Measurements from ENCODE around the gene HES3.
A peak's percentile ranks its signal among the peaks of the same experiment; 100 is the strongest.
"Not testable (repeated sequence)": the region's sequence is repeated elsewhere in the genome, so short reads cannot be mapped to it uniquely, and the experiment has no call there.

The HES3 gene

GRCh38 chr1:6208723-6209660, 35.0 kb upstream of the HES3 start:
- H3K9me3 ChIP-seq (ENCODE audit: control insufficient read depth, low read length), result no peaks in the 10 kb centered on the region
- H3K4me1 ChIP-seq (ENCODE audit: control insufficient read depth, insufficient read depth, low read length), result peaks cover 10% of the 10 kb centered on the region
- no peaks in the 10 kb centered on the region for H3K27me3 ChIP-seq (replicated peaks; ENCODE audit: control insufficient read depth, insufficient read depth, low read length)
- DNase-seq (ENCODE audit: low read depth), result peak; percentile 74
- peak overlapping the region; percentile 52 for H3K9ac ChIP-seq (ENCODE audit: low read length)
- no peaks in the 10 kb centered on the region for H3K36me3 ChIP-seq (ENCODE audit: control insufficient read depth, insufficient read depth, low read length, severe bottlenecking)
- H3K4me3 ChIP-seq (ENCODE audit: low read length), result peak overlapping the region; percentile 67

GRCh38 chr1:6209661-6210580, 34.1 kb upstream of the HES3 start:
- Histone ChIP-seq H3K27me3 (replicated peaks; ENCODE audit: control insufficient read depth, insufficient read depth, low read length) (no peaks in the 10 kb centered on the region), H3K4me3 (ENCODE audit: low read length) (peak overlapping the region; percentile 67), H3K9ac (ENCODE audit: low read length) (peak overlapping the region; percentile 52), H3K4me1 (ENCODE audit: control insufficient read depth, insufficient read depth, low read length) (peaks cover 9% of the 10 kb centered on the region), H3K36me3 (ENCODE audit: control insufficient read depth, insufficient read depth, low read length, severe bottlenecking) (no peaks in the 10 kb centered on the region), H3K9me3 (ENCODE audit: control insufficient read depth, low read length) (no peaks in the 10 kb centered on the region)
- no peak for DNase-seq (ENCODE audit: low read depth)

GRCh38 chr1:6210591-6211355, 33.2 kb upstream of the HES3 start:
- Histone ChIP-seq H3K4me3 (ENCODE audit: low read length) (no peak overlapping the region), H3K9me3 (ENCODE audit: control insufficient read depth, low read length) (no peaks in the 10 kb centered on the region), H3K27me3 (replicated peaks; ENCODE audit: control insufficient read depth, insufficient read depth, low read length) (no peaks in the 10 kb centered on the region), H3K9ac (ENCODE audit: low read length) (no peak overlapping the region), H3K4me1 (ENCODE audit: control insufficient read depth, insufficient read depth, low read length) (peaks cover 7% of the 10 kb centered on the region), H3K36me3 (ENCODE audit: control insufficient read depth, insufficient read depth, low read length, severe bottlenecking) (no peaks in the 10 kb centered on the region)
- no peak for DNase-seq (ENCODE audit: low read depth)

GRCh38 chr1:6211731-6212130, 32.2 kb upstream of the HES3 start:
- Histone ChIP-seq H3K36me3 (ENCODE audit: control insufficient read depth, insufficient read depth, low read length, severe bottlenecking) (no peaks in the 10 kb centered on the region), H3K9ac (ENCODE audit: low read length) (no peak overlapping the region)

GRCh38 chr1:6212193-6212959, 31.6 kb upstream of the HES3 start:
- no peaks in the 10 kb centered on the region for H3K27me3 ChIP-seq (replicated peaks; ENCODE audit: control insufficient read depth, insufficient read depth, low read length)
- H3K36me3 ChIP-seq (ENCODE audit: control insufficient read depth, insufficient read depth, low read length, severe bottlenecking), result no peaks in the 10 kb centered on the region
- H3K4me3 ChIP-seq (ENCODE audit: low read length), result no peak overlapping the region
- H3K4me1 ChIP-seq (ENCODE audit: control insufficient read depth, insufficient read depth, low read length), result peaks cover 7% of the 10 kb centered on the region
- no peak for DNase-seq (ENCODE audit: low read depth)
- H3K9me3 ChIP-seq (ENCODE audit: control insufficient read depth, low read length), result no peaks in the 10 kb centered on the region
- H3K9ac ChIP-seq (ENCODE audit: low read length), result no peak overlapping the region

More at GRCh38 chr1:6211731-6212130, 32.2 kb upstream of the HES3 start:
- Histone ChIP-seq H3K4me1 (ENCODE audit: control insufficient read depth, insufficient read depth, low read length) (peaks cover 7% of the 10 kb centered on the region), H3K9me3 (ENCODE audit: control insufficient read depth, low read length) (no peaks in the 10 kb centered on the region), H3K27me3 (replicated peaks; ENCODE audit: control insufficient read depth, insufficient read depth, low read length) (no peaks in the 10 kb centered on the region), H3K4me3 (ENCODE audit: low read length) (no peak overlapping the region)
- no peak for DNase-seq (ENCODE audit: low read depth)

GRCh38 chr1:6218375-6219164, 25.4 kb upstream of the HES3 start:
- Histone ChIP-seq H3K27me3 (replicated peaks; ENCODE audit: control insufficient read depth, insufficient read depth, low read length) (no peaks in the 10 kb centered on the region), H3K4me1 (ENCODE audit: control insufficient read depth, insufficient read depth, low read length) (peaks cover 11% of the 10 kb centered on the region), H3K9ac (ENCODE audit: low read length) (no peak overlapping the region), H3K36me3 (ENCODE audit: control insufficient read depth, insufficient read depth, low read length, severe bottlenecking) (peaks cover 11% of the 10 kb centered on the region), H3K9me3 (ENCODE audit: control insufficient read depth, low read length) (no peaks in the 10 kb centered on the region), H3K4me3 (ENCODE audit: low read length) (no peak overlapping the region)
- no peak for DNase-seq (ENCODE audit: low read depth)

- not testable (repeated sequence) for H3K27me3 ChIP-seq (replicated peaks; ENCODE audit: control insufficient read depth, insufficient read depth, low read length); H3K9ac ChIP-seq (ENCODE audit: low read length); H3K4me3 ChIP-seq (ENCODE audit: low read length); DNase-seq (ENCODE audit: low read depth); H3K9me3 ChIP-seq (ENCODE audit: control insufficient read depth, low read length)
- peaks cover 22% of the 10 kb centered on the region for H3K36me3 ChIP-seq (ENCODE audit: control insufficient read depth, insufficient read depth, low read length, severe bottlenecking)
- H3K4me1 ChIP-seq (ENCODE audit: control insufficient read depth, insufficient read depth, low read length), result peaks cover 11% of the 10 kb centered on the region
Measured at GRCh38 chr1:6219641-6220040, 24.3 kb upstream of the HES3 start.

GRCh38 chr1:6220236-6220635, 23.7 kb upstream of the HES3 start:
- Histone ChIP-seq H3K36me3 (ENCODE audit: control insufficient read depth, insufficient read depth, low read length, severe bottlenecking) (peaks cover 28% of the 10 kb centered on the region), H3K9me3 (ENCODE audit: control insufficient read depth, low read length) (no peaks in the 10 kb centered on the region), H3K27me3 (replicated peaks; ENCODE audit: control insufficient read depth, insufficient read depth, low read length) (no peaks in the 10 kb centered on the region), H3K9ac (ENCODE audit: low read length) (no peak overlapping the region), H3K4me3 (ENCODE audit: low read length) (no peak overlapping the region), H3K4me1 (ENCODE audit: control insufficient read depth, insufficient read depth, low read length) (peaks cover 11% of the 10 kb centered on the region)
- no peak for DNase-seq (ENCODE audit: low read depth)

GRCh38 chr1:6221210-6221784, 22.7 kb upstream of the HES3 start:
- DNase-seq (ENCODE audit: low read depth), result no peak
- Histone ChIP-seq H3K27me3 (replicated peaks; ENCODE audit: control insufficient read depth, insufficient read depth, low read length) (no peaks in the 10 kb centered on the region), H3K4me1 (ENCODE audit: control insufficient read depth, insufficient read depth, low read length) (peaks cover 11% of the 10 kb centered on the region), H3K9ac (ENCODE audit: low read length) (no peak overlapping the region), H3K36me3 (ENCODE audit: control insufficient read depth, insufficient read depth, low read length, severe bottlenecking) (peaks cover 32% of the 10 kb centered on the region), H3K9me3 (ENCODE audit: control insufficient read depth, low read length) (no peaks in the 10 kb centered on the region), H3K4me3 (ENCODE audit: low read length) (no peak overlapping the region)
